ENCODE measurements around the gene HTR1A.

HTR1A gene

GRCh38 chr5:63962279-63962678, at the start of gene HTR1A:
Gene HTR1A (minus strand): TSS chr5:63962445. CDS start chr5:63961719, 726 bp downstream.
- H3K4me3 ChIP-seq (ENCODE audit: low read depth, low read length), result no peak within 1 kb of the TSS

DNA sequence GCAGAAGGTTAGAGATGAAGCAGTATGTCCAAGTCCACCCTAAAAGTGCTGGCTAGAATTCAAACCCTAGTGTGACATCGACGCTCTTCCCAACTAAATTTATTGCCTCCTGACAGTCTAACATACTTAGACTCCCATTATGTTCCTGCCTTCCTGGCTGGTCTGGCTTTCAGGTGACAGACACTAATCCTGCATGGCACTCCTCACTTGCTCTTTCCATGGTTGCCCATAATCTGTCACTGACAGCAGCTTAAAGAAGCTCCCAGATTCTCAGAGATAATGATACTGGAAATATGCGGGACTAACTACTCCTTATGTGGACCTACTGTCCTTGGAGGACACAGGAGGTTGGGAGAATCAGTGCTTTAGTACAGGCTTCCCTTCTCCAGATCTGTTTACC, 41.7 kb upstream of the HTR1A start:
- TF ChIP-seq CTCF (IDR thresholded peaks at IDR 0.05; ENCODE audit: borderline replicate concordance, insufficient read depth, low read depth, low read length), result no peak
- H3K4me3 ChIP-seq (ENCODE audit: low read depth, low read length), result no peak overlapping the region

More at GRCh38 chr5:63962279-63962678, at the start of gene HTR1A:
- no peak for TF ChIP-seq CTCF (IDR thresholded peaks at IDR 0.05; ENCODE audit: borderline replicate concordance, insufficient read depth, low read depth, low read length)

- no peak for TF ChIP-seq CTCF (IDR thresholded peaks at IDR 0.05; ENCODE audit: borderline replicate concordance, insufficient read depth, low read depth, low read length)
- no peak overlapping the region for H3K4me3 ChIP-seq (ENCODE audit: low read depth, low read length)
Observed at GRCh38 chr5:64000096-64000495, 37.9 kb upstream of the HTR1A start.

DNA sequence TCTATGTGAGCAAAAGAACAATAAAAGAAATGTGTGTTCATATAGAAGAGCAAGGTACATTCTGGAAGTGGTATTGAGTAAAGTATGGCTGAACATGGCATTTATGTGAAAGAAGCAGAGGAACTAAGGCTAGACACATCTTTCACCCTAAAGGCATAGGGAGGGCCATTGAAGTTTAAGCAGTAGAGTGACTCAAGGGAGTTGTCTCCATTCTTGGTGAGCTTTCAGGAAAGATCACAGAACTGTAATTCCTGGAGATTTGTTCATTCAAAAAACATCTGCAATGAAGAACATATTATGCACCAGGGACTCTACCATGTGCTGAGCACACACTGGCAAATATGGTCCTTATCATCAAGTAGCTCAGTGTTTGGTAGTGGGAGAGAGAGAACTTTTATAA, 24.8 kb upstream of the HTR1A start:
- H3K4me3 ChIP-seq (ENCODE audit: low read depth, low read length), result no peak overlapping the region
- TF ChIP-seq CTCF (IDR thresholded peaks at IDR 0.05; ENCODE audit: borderline replicate concordance, insufficient read depth, low read depth, low read length), result no peak

- TF ChIP-seq CTCF (IDR thresholded peaks at IDR 0.05; ENCODE audit: borderline replicate concordance, insufficient read depth, low read depth, low read length), result no peak
Observed at GRCh38 chr5:63981864-63982263, 19.6 kb upstream of the HTR1A start.

GRCh38 chr5:63963926-63964325, 1.7 kb upstream of the HTR1A start:
- no peak for TF ChIP-seq CTCF (IDR thresholded peaks at IDR 0.05; ENCODE audit: borderline replicate concordance, insufficient read depth, low read depth, low read length)
- H3K4me3 ChIP-seq (ENCODE audit: low read depth, low read length), result no peak overlapping the region

More at GRCh38 chr5:63981864-63982263, 19.6 kb upstream of the HTR1A start:
- H3K4me3 ChIP-seq (ENCODE audit: low read depth, low read length), result no peak overlapping the region

DNA sequence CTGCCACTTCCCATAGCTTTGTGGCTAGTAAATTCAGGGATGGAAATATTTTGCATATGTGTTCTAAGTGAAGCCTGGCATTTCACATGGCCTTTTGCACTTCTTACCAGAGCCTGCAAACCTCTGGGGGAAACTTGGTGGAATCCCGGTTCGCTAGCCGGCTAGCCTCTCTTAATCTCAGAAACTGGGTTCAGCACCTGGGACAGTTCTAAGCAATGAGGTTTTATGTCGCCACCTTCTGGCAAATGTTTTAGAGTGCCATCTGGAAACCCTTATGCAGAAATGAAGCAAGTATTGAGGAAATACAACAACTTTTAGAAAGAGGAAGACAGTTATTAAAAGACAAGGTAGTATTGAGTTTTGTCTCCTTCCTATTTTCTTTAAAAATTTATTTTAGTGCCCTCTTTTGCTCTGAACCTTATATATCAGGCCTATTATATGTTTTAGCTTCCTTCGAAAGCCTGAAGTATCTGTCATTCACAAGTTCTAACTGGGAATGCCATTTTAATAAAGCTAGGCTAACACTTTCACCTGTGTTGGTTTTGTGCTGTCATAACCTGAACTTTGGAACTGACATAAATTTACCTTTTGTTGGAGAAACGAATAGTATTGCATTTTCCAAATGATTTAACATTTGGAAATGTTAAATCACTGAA, 963 bp upstream of the HTR1A start:
- H3K4me3 ChIP-seq (ENCODE audit: low read depth, low read length), result no peak overlapping the region
- peak; percentile 54 for TF ChIP-seq CTCF (IDR thresholded peaks at IDR 0.05; ENCODE audit: borderline replicate concordance, insufficient read depth, low read depth, low read length)

All from GM12875 (cell line).